Pancreas (tissue), 10 donors: ENCODE measurements around the gene KRT13. TPM values are rescaled to one million over a fixed set of nuclear protein-coding genes. Genes with fewer than 3 reads are reported as not detected.

Experiments
- ATAC-seq, 4 donors: fragments of 200-7000 bp; cut with Tn5 transposase; one replicate each; pipeline versions ENCODE4 v1.8.0 to v1.9.1; 2020; ENCODE audit warnings: mild to moderate bottlenecking in 4 of 4, moderate library complexity in 4 of 4
- DNase-seq, 6 donors: peaks; one replicate each; pipeline ENCODE4 v3.0.0-alpha.2; 2020
- FAIRE-seq: peaks from 2 replicates; lab custom pipeline; 2012; peaks lifted over from hg19 to GRCh38; lab: Jason Lieb, UNC
- H3K27ac ChIP-seq, 4 donors: fragments of 200-600 bp; sonication (generic); 1 replicate in 3 of 4; 2 replicates in 1 of 4; pipeline versions ENCODE4 v1.5.0 to v1.8.0; 2020
- H3K27me3 ChIP-seq, 4 donors: fragments of 200-600 bp; one replicate each; pipeline ENCODE4 v1.8.0; 2021
- H3K36me3 ChIP-seq, 3 donors: fragments of 200-600 bp; sonication (generic) in 1 of 3; one replicate each; pipeline versions ENCODE4 v1.5.0 to v1.8.0; 2020 to 2021
- H3K4me1 ChIP-seq, 3 donors: fragments of 200-600 bp; one replicate each; pipeline ENCODE4 v1.8.0; 2021
- H3K4me3 ChIP-seq, 4 donors: fragments of 200-600 bp; sonication (generic) in 2 of 4; one replicate each; pipeline versions ENCODE4 v1.5.0 to v1.8.0; 2020 to 2021
- H3K9me3 ChIP-seq, 4 donors: fragments of 200-600 bp; one replicate each; pipeline ENCODE4 v1.8.0; 2021
- CTCF ChIP-seq, 4 donors: fragments of 200-600 bp; sonication (generic) in 3 of 4; IDR thresholded peaks; one replicate each; pipeline versions ENCODE4 v1.5.0 to v1.8.0; 2021; ENCODE audit warnings: antibody characterized with exemption in 4 of 4
- WGBS, 2 donors: extraction: QIAGEN DNeasy Blood & Tissue Kit; methylation state at CpG; one replicate each; pipeline ENCODE4 v1.1.7; 2013; 5-methylcytosine and 5-hydroxymethylcytosine counted together
- intact Hi-C, 3 donors: fragments of 100-400 bp; cut with DNase I; formaldehyde crosslinking; loops; one replicate each; pipeline versions ENCODE4 v1.11.1 to v1.14.2; 2022
- polyA plus RNA-seq, 2 donors: library from polyadenylated mRNA; stranded (reverse); fragments of 200-250 nt; gene quantifications; one replicate each; pipeline ENCODE4 v1.2.3, GENCODE V29; 2013
- total RNA-seq, 6 donors: library from RNA; stranded (reverse); fragmentation: NEBNext Ultra II Directional in 4 of 6; extraction: Animal tissue kit (Norgen Biotek cat#: 25700) in 4 of 6; gene quantifications; one replicate each; pipeline versions ENCODE4 v1.2.1 to v1.2.4, GENCODE V29; 2021 to 2023
- donor health status: healthy with polysubstance abuse.
- donor health status: DM: no; HTN: no; CAD: no; lungs with moderate emphysema.
- donor health status: DM: no; HTN: no; CAD: no.
- donor health status: control.
- donor health status: control.
- donor health status: Bipolar disorder and iron deficiency.
- donor health status: DM: yes; HTN: yes; CAD: no.
- donor health status: DM: no; HTN: no; CAD: no.
- donor health status: DM: no; HTN: no; CAD: no.
- donor health status: DM: yes; HTN: yes; CAD: no.

KRT13 gene
- total and polyA plus RNA-seq, 8 donors, result 0.39 to 11.9 (median 5.3) TPM; not detected in 5

GRCh38 chr17:41499714-41500113 lies 5.7 kb downstream of the KRT13 start:
- no peak for DNase-seq
- Histone ChIP-seq H3K27ac (no peak overlapping the region), H3K36me3 (no peaks in the 10 kb centered on the region), H3K27me3 (no peaks in the 10 kb centered on the region), H3K4me1 (no peaks in the 10 kb centered on the region), H3K9me3 (no peaks in the 10 kb centered on the region), H3K4me3 (no peak overlapping the region)
- FAIRE-seq, result no peak
- no peak for TF ChIP-seq CTCF (IDR thresholded peaks at IDR 0.05)
- WGBS, 2 donors, result 62 to 83% methylated on average over 5 of the region's 5 CpGs
- no peak for ATAC-seq
- intact Hi-C loops, result no loop called here

- Histone ChIP-seq H3K27me3 (no peaks in the 10 kb centered on the region), H3K9me3 (no peaks in the 10 kb centered on the region), H3K4me3 (no peak overlapping the region), H3K4me1 (no peaks in the 10 kb centered on the region), H3K36me3 (no peaks in the 10 kb centered on the region), H3K27ac (peak overlapping the region in 1 of 4 donors; percentile 25)
- intact Hi-C loops, result no loop called here
- DNase-seq (no peak), FAIRE-seq (no peak), ATAC-seq (peak in 1 of 4 donors; percentile 16)
- WGBS, 2 donors, result 59 to 63% methylated on average over 6 of the region's 6 CpGs
- no peak for TF ChIP-seq CTCF (IDR thresholded peaks at IDR 0.05)
Measured at GRCh38 chr17:41498276-41498675, 7.1 kb downstream of the KRT13 start.

GRCh38 chr17:41496803-41497484 lies 8.5 kb downstream of the KRT13 start:
- H3K27me3 ChIP-seq, result no peaks in the 10 kb centered on the region
- H3K4me1 ChIP-seq, result no peaks in the 10 kb centered on the region
- intact Hi-C loops, result no loop called here
- ATAC-seq (peak; percentile 85 to 97 (median 93)), FAIRE-seq (no peak), DNase-seq (peak; percentile 60 to 80 (median 64))
- no peaks in the 10 kb centered on the region for H3K9me3 ChIP-seq
- TF ChIP-seq CTCF (IDR thresholded peaks at IDR 0.05), result peak; percentile 29 to 43 (median 36)
- no peak overlapping the region for H3K4me3 ChIP-seq
- H3K36me3 ChIP-seq, result no peaks in the 10 kb centered on the region
- peak overlapping the region in 1 of 4 donors; percentile 48 for H3K27ac ChIP-seq
- 46 to 52% methylated on average over 12 of the region's 12 CpGs for WGBS, 2 donors

- 57 to 69% methylated on average over 2 of the region's 2 CpGs for WGBS, 2 donors
- no peak for FAIRE-seq
- Histone ChIP-seq H3K36me3 (no peaks in the 10 kb centered on the region), H3K9me3 (no peaks in the 10 kb centered on the region), H3K4me1 (no peaks in the 10 kb centered on the region), H3K4me3 (no peak overlapping the region), H3K27me3 (no peaks in the 10 kb centered on the region), H3K27ac (no peak overlapping the region)
- intact Hi-C loops, result no loop called here
- no peak for DNase-seq
- no peak for TF ChIP-seq CTCF (IDR thresholded peaks at IDR 0.05)
- ATAC-seq, result no peak
Measured at GRCh38 chr17:41494524-41494923, 10.9 kb downstream of the KRT13 start.

GRCh38 chr17:41492771-41493170 lies 12.6 kb downstream of the KRT13 start:
- ATAC-seq, result no peak
- intact Hi-C loops, result no loop called here
- WGBS, 2 donors, result 32 to 46% methylated on average over 4 of the region's 4 CpGs
- TF ChIP-seq CTCF (IDR thresholded peaks at IDR 0.05), result no peak
- Histone ChIP-seq H3K36me3 (no peaks in the 10 kb centered on the region), H3K4me1 (no peaks in the 10 kb centered on the region), H3K9me3 (no peaks in the 10 kb centered on the region), H3K4me3 (no peak overlapping the region), H3K27me3 (no peaks in the 10 kb centered on the region), H3K27ac (peak overlapping the region in 1 of 4 donors; percentile 44)
- FAIRE-seq, result no peak
- DNase-seq, result peak in 2 of 6 donors; percentile 33 to 45
